Mononuclear cell (primary cell): Measurements from ENCODE around the gene ANKRD10. TPM values are rescaled to one million over a fixed set of nuclear protein-coding genes. Genes with fewer than 3 reads are reported as not detected.
"Not testable (repeated sequence)": the region's sequence is repeated elsewhere in the genome, so short reads cannot be mapped to it uniquely, and the experiment has no call there.

Experiments
- H3K27me3 ChIP-seq: 2 replicates; pipeline ENCODE4 v1.6.0; 2011; ENCODE audit warnings: low read length, control low read depth; ENCODE audit not compliant: insufficient read depth
- H3K4me1 ChIP-seq: 2 replicates; pipeline ENCODE4 v1.5.1; 2011; ENCODE audit warnings: mild to moderate bottlenecking, low read length, control low read depth; ENCODE audit not compliant: insufficient read depth
- H3K4me3 ChIP-seq: 2 replicates; pipeline ENCODE4 v1.5.1; 2011; ENCODE audit warnings: mild to moderate bottlenecking, low read length, moderate library complexity
- H3K9me3 ChIP-seq: 2 replicates; pipeline ENCODE4 v1.5.1; 2011; ENCODE audit warnings: low read depth, mild to moderate bottlenecking, control low read depth, low read length
- total RNA-seq: library from RNA; depleted of rRNA; stranded (reverse); fragments of >200 nt; gene quantifications from one replicate; pipeline ENCODE4 v1.2.3, GENCODE V29; 2012

Gene ANKRD10
- total RNA-seq, 1 donor: 104 TPM

DNA sequence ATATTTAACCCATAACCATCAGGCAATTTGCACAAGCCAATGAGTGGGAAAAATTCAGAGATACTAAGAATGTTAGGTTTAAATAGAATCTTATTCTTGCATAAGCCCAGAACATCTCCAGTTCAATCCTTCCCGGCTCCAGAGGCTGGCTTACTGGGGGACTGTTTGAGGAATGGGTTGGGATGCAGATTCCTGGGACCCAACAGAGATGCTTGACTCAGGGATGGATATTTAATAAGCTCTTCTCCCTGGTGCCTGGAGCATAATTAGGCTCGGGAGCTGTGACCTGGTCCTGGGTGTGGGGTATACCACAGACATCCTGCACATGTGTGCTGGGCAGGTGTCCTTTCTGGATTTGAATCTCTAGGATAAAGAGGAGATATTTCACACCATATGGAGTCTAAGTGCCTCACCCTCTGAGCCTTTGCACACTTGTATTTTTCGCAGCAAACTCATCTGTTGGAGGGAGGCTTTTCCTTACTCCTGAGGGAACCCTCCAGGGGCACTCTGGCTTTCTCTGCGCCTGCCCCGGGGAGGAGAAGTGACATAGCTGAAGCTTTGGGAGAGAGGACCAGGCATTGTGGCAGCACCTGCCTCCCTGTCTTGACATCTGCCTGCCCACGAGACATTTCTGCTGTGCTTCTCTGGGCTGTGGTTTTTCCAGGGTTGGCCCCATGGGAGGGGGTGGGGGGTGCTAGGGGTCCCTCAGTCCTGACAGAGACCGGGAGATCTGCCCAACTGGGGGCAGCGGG, 36.1 kb upstream of the ANKRD10 start:
- no peaks in the 10 kb centered on the region for H3K9me3 ChIP-seq
- no peaks in the 10 kb centered on the region for H3K4me1 ChIP-seq
- no peak overlapping the region for H3K4me3 ChIP-seq
- no peaks in the 10 kb centered on the region for H3K27me3 ChIP-seq

DNA sequence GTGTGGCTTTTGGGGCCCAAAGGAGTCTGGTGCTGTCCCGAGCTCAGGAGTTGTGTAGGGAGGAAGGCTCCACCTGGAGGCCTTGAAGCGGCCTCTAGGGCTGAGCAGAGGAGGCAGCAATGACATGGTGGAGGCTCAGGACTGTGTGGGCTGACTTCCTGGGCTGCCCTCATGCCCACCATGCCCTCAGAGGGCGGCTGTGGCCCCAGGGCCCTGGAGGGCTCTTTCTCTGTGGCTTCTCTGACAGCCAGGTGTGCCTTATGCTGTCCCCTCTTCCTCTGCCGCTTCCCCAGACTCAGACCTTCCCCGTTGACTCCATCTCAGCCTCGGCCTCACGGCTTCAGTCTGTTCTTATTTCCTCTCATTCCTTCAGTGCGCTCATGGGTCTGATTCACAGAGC, 35.5 kb upstream of the ANKRD10 start:
- Histone ChIP-seq H3K27me3 (no peaks in the 10 kb centered on the region), H3K4me1 (no peaks in the 10 kb centered on the region), H3K4me3 (no peak overlapping the region), H3K9me3 (no peaks in the 10 kb centered on the region)

DNA sequence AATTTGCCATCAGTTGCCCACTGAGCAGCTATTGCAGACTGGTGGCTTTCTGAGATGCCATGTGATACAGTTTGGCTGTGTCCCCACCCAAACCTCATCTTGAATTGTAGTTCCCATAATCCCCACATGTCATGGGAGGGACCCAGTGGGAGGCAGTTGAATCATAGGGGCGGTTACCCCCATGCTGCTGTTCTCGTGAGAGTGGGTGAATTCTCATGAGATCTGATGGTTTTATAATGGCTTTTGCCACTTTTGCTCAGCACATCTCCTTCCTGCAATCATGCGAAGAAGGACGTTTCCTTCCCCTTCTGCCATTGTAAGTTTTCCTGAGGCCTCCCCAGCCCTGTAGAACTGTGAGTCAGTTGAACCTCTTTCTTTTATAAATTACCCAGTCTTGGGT, 34.8 kb upstream of the ANKRD10 start:
- Histone ChIP-seq H3K9me3 (no peaks in the 10 kb centered on the region), H3K27me3 (no peaks in the 10 kb centered on the region), H3K4me1 (no peaks in the 10 kb centered on the region), H3K4me3 (no peak overlapping the region)

DNA sequence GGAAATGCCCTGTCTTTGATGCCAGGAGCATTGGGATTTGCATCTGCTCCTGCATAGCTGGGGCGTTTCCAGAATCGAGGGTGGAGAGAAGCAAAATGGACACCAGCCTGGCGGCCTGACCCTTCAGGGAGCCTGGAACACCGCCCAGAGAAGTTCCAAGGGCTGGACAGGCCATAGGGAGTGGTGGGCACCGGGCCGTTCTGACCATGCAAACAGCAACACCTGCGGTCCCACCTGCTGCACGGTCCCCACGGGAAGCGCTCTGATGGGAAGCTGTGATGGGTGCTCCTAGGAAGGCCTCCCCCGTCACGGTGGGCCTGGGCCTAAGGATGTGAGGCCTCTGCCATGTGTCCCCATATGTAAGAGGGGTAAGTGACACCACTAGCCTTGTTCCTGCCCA, 34.2 kb upstream of the ANKRD10 start:
- Histone ChIP-seq H3K9me3 (no peaks in the 10 kb centered on the region), H3K4me3 (no peak overlapping the region)

DNA sequence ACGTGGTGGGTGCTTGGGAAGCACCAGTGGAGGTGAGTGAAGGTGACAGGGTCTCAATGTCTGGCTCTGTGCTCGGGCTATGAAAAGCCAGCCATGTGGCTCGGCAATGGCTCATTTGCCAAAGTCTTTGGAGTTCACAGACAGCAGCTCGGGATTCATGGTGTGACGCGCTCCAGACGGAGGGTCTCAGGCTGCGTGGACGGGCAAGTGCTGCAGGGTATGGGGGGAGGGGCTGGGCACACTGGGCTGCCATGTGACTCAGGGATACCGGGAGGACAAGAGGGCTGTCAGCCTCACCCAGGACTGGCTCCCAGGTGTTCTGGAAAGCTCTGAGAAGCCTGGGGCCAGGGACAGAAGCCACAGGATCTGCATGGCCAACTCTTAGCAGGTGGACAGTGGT, 32.5 kb upstream of the ANKRD10 start:
- not testable (repeated sequence) for H3K27me3 ChIP-seq, H3K4me3 ChIP-seq, H3K4me1 ChIP-seq, H3K9me3 ChIP-seq

More for the DNA sequence above, 34.2 kb upstream of the ANKRD10 start:
- no peaks in the 10 kb centered on the region for H3K4me1 ChIP-seq
- no peaks in the 10 kb centered on the region for H3K27me3 ChIP-seq

DNA sequence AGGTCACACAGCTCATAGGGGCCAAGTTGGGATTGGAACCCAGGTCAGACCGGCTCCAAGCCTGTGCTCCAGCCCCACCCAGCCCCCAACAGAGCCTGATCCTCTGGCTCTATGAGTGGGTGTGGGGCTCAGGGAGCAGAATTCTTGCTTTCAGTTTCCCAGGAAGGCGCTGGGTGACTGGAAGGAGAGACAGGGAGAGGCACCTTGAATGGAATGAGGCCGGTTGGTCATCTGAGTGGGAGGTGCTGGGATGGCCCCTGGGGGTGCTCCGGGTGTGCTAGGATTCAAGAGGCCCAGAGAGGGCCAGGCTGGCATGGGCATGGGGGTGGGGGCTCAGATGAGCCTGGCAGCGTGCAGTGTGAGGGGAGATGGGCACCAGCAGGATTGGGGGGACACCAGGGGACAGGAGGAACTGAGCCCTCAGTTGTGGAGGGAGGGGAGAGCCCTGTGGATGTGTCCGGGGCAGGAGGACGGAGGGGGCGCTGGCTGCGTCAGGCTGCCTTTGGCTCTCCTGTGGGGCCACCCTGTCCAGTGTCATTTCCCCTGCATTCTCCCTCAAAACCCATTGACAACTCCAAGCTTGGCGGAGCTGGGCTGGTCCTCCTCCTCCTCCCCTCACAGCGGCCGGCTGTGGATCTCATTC, 31.2 kb upstream of the ANKRD10 start:
- no peaks in the 10 kb centered on the region for H3K27me3 ChIP-seq
- H3K4me1 ChIP-seq: no peaks in the 10 kb centered on the region
- no peaks in the 10 kb centered on the region for H3K9me3 ChIP-seq
- no peak overlapping the region for H3K4me3 ChIP-seq

DNA sequence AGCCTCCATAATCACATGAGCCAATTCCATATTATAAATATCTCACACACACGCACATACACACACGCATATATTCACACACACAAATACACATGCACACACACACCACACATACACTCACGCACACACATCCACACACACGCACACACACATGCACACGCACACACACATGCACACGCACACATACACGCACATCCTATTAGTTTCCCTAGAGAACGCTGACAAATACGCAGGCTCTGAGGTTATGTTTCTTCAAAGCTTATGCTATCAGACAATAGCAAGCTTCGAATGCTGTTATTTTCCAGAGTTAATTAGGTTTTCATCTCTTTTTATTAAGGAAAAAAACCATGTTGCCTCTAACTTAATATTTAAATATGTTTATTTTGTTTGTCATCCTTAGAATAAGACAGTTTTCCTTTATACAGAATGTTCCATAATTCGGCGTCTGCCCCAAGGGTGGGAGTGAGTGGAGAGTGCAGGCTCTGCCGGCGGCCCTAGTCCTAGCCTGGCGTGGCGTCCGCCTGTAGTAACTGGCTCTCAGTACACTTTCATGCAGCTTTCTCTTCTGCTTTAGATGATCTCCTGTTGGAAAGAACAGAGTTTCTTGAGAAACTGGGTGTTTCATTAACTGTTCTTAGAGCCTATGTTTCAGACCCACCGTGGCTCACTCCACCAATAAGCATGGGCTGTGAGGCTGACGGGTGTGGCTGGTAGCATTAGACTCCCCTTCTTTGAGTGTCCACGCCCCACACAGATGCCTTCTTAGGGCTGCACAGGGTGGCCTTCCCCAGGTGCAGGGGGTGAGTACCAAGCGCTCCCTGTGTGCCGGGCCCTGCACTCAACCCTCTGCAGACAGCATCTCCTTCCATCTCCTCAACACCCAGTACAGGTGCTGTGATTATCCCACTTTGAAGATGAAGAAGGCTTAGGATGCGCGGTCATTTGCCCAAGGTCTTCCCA, 30.4 kb upstream of the ANKRD10 start:
- H3K4me1 ChIP-seq: no peaks in the 10 kb centered on the region

DNA sequence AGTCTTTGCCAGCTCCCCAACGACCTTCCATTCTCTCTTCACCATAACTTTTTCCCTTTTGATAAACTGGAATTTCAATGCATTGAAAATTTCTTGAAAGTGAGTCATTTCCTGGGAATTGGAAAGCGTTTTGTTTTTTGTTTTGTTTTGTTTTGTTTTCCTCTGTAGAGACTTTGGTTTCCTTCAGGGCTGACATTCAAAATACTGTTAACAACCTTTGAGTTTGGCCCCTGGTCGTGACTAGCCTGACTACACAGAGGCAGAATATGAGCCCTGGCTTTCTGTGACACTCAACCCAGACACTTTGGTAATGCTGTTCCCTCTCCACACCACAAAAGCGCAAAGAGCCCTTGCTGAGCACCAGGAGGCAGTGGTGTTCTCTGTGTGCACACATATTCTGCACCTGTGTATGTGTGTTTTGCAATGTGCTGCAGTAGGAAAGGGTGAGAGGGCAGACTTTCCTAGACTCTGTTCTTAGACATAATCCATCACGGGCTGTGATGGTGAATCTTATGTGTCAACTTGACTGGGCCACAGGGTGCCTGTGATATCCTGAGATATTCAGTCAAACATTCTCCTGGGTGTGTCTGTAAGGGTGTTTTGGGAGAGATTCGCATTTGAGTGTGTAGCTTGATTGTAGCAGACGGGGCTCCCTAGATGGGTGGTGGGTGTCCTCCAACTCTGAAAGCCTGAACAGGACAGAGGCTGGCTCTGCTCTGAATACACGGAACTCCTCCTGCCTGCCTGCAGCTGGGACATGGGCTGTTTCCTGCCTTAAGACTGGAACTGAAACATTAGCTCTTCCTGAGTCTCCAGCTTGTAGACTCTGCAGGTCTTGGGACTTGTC, 29.5 kb upstream of the ANKRD10 start:
- Histone ChIP-seq H3K4me1 (no peaks in the 10 kb centered on the region), H3K9me3 (no peaks in the 10 kb centered on the region), H3K27me3 (no peaks in the 10 kb centered on the region), H3K4me3 (no peak overlapping the region)

More for the DNA sequence above, 30.4 kb upstream of the ANKRD10 start:
- Histone ChIP-seq H3K27me3 (no peaks in the 10 kb centered on the region), H3K4me3 (no peak overlapping the region), H3K9me3 (no peaks in the 10 kb centered on the region)

DNA sequence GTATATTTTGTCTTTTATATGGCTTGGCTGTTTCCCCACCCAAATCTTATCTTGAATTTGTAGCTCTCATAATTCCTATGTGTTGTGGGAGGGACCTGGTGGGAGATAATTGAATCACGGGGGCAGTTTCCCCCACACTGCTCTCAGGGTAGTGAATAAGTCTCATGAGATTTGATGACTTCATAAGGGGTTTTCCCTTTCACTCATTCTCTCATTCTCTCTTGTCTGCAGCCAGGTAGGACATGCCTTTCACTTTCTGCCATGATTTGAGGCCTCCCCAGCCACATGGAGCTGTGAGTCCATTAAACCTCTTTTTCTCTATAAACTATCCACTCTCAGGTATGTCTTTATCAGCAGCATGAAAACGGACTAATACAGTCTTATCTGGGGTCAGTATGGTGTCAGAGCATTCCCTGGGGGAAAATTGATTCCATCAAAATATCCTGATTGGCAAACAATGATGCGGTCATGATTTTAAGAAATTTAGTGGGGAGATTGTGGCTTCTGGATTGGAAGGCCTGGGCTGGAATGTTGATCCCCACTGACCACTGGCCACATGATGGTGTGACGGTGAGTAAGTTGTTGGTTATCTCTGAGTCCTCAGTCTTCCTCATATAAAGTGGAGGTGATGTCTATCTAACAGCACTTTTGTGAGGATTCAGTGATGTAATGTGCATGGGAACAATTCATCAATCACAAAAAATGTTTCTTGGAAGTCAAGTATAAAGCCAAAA, 27.5 kb upstream of the ANKRD10 start:
- no peak overlapping the region for H3K4me3 ChIP-seq
- H3K9me3 ChIP-seq: no peaks in the 10 kb centered on the region
- H3K4me1 ChIP-seq: no peaks in the 10 kb centered on the region
- no peaks in the 10 kb centered on the region for H3K27me3 ChIP-seq

DNA sequence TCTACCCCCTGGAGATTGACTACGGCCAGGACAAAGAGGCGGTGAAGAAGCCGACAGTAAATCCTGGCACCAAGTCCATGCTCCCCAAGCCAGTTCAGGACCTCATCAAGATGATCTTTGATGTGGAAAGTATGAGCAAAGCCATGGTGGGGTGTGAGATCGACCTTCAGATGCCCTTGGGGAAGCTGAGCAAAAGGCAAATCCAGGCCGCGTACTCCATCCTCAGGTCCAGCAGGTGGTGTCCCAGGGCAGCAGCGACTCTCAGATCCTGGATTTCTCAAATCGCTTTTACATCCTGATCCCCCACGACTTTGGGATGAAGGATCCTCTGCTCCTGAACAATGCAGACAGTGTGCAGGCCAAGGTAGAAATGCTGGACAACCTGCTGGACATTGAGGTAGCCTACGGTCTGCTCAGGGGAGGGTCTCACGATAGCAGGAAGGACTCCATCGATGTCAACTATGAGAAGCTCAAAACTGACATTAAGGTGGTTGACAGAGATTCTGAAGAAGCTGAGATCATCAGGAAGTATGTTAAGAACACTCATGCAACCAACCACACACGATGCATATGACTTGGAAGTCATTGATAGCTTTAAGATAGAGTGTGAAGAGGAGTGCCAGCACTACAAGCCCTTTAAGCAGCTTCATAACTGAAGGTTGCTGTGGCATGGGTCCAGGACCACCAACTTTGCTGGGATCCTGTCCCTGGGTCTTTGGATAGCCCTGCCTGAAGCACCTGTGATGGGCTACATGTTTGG, 24.0 kb upstream of the ANKRD10 start:
- Histone ChIP-seq H3K9me3 (peaks cover 4% of the 10 kb centered on the region), H3K27me3 (no peaks in the 10 kb centered on the region), H3K4me3 (no peak overlapping the region), H3K4me1 (no peaks in the 10 kb centered on the region)

DNA sequence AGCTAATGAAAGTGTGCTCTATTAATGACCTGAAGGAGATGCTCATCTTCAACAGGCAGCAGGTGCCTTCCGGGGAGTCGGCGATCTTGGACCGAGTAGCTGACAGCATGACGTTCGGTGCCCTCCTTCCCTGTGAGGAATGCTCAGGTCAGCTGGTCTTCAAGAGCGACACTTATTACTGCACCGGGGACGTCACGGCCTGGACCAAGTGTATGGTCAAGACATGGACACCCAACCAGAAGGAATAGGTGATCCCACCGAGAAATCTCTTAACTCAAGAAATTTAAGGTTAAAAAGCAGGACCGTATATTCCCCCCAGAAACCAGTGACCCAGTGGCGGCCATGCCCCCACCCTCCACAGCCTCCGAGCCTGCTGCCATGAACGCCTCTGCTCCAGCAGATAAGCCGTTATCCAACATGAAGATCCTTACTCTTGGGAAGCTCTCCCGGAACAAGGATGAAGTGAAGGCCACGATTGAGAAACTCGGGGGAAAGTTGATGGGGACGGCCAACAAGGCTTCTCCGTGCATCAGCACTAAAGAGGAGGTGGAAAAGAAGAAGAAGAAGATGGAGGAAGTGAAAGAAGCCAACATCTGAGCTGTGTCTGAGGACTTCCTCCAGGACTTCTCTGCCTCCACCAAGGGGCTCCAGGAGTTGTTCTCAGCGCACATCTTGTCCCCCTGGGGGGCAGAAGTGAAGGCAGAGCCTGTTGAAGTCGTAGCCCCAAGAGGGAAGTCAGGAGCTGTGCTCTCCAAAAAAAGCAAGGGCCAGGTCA, 22.8 kb upstream of the ANKRD10 start:
- Histone ChIP-seq H3K4me1 (no peaks in the 10 kb centered on the region), H3K4me3 (no peak overlapping the region), H3K9me3 (peaks cover 16% of the 10 kb centered on the region), H3K27me3 (no peaks in the 10 kb centered on the region)

DNA sequence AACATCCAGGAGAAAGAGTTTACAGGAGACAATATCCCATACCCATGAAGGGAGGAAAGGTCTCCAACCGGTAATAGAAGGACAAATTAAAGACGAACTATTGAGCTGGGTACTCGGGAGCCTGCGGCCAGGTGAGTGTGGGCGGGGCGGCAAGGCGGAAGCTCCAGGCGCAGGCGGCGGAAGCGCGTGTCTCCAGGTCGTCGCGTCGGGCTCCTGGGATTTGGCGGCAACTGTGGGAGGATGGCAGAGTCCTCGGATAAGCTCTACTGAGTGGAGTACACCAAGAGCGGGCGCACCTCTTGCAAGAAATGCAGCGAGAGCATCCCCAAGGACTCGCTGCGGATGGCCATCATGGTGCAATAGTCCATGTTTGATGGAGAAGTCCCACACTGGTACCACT, 21.6 kb upstream of the ANKRD10 start:
- peaks cover 18% of the 10 kb centered on the region for H3K9me3 ChIP-seq
- no peak overlapping the region for H3K4me3 ChIP-seq
- H3K27me3 ChIP-seq: no peaks in the 10 kb centered on the region
- H3K4me1 ChIP-seq: no peaks in the 10 kb centered on the region

DNA sequence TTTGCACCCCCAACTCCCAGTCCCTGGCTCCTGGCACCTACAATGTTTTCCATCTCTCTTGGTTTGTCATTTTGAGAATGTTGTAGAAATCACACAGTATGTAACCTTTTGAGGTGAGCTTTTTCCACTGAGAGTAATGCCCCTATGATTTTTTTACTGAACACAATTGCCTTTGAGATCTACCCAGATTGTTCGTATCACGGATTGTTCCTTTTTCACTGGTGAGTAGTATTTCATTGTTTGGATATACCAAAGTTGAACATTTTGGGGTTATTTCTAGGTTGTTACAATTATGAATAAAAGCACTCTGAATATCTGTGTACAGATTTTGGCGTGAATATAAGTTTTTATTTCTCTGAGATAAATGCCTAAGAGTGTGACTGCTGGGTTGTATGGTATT, 17.7 kb upstream of the ANKRD10 start:
- H3K27me3 ChIP-seq: peaks cover 18% of the 10 kb centered on the region
- H3K4me3 ChIP-seq: no peak overlapping the region
- H3K9me3 ChIP-seq: peaks cover 18% of the 10 kb centered on the region
- no peaks in the 10 kb centered on the region for H3K4me1 ChIP-seq
